ENCODE data around the gene NEURL3.

NEURL3 gene

GRCh38 chr2:96536445-96537065 is 31.4 kb upstream of the NEURL3 start, which contains the start of gene ARID5A:
TSS of gene ARID5A (plus strand) at chr2:96536752. CDS start at chr2:96536827, 75 bp downstream.
- peak; percentile 90 to 94 (median 94) for DNase-seq
- 1% methylated on average over 46 of the region's 69 CpGs for WGBS (ENCODE audit: insufficient coverage)
- H3K9me3 ChIP-seq (ENCODE audit: control extremely low read depth in 1 of 5, control insufficient read depth in 4 of 5, insufficient read depth in 2 of 5, low read depth in 1 of 5, low read length in 4 of 5) = no peaks in the 10 kb centered on the region
- ChIA-PET POLR2A (interaction anchor here (0.8 to 4.8 kb wide), 4 partner anchors 8 to 30 kb away, joined by 3 to 88 read pairs (median 38); no protein-coding TSS in a partner anchor), CTCF (interaction anchor here (20.2 to 22.8 kb wide), 2 partner anchors 3 to 11 kb away, joined by 429 read pairs; partner anchors contain the start of gene ARID5A)
- H3K27ac ChIP-seq (ENCODE audit: insufficient read depth in 1 of 2, low read depth in 1 of 2, low read length in 2 of 2, poor library complexity in 1 of 2, severe bottlenecking in 2 of 2) = peak within 1 kb of the TSS; percentile 74 to 89
- H3K27me3 ChIP-seq (replicated peaks in 2 of 5; ENCODE audit: control insufficient read depth in 4 of 5, insufficient read depth in 5 of 5, low read length in 4 of 5) = no peaks in the 10 kb centered on the region
- peaks cover 0 to 10% (median 4%) of the 10 kb centered on the region in 4 experiments for H3K36me3 ChIP-seq (ENCODE audit: control insufficient read depth in 4 of 4, insufficient read depth in 4 of 4, low read length in 3 of 4)
- H3K4me1 ChIP-seq (ENCODE audit: control extremely low read depth in 1 of 4, control insufficient read depth in 4 of 4, insufficient read depth in 4 of 4, low read length in 3 of 4) = peaks cover 11 to 78% (median 71%) of the 10 kb centered on the region in 4 experiments
- H3K4me3 ChIP-seq (ENCODE audit: control insufficient read depth in 1 of 7, extremely low read depth in 1 of 7, insufficient read depth in 4 of 7, low read depth in 2 of 7, low read length in 6 of 7) = peak within 1 kb of the TSS; percentile 62 to 85 (median 67)

GRCh38 chr2:96535331-96535730 is 30.2 kb upstream of the NEURL3 start:
- Histone ChIP-seq H3K9me3 (ENCODE audit: control extremely low read depth in 1 of 5, control insufficient read depth in 4 of 5, insufficient read depth in 2 of 5, low read depth in 1 of 5, low read length in 4 of 5) (no peaks in the 10 kb centered on the region), H3K27ac (ENCODE audit: insufficient read depth in 1 of 2, low read depth in 1 of 2, low read length in 2 of 2, poor library complexity in 1 of 2, severe bottlenecking in 2 of 2) (no peak overlapping the region), H3K36me3 (ENCODE audit: control insufficient read depth in 4 of 4, insufficient read depth in 4 of 4, low read length in 3 of 4) (peaks cover 0 to 7% (median 2%) of the 10 kb centered on the region in 4 experiments), H3K4me1 (ENCODE audit: control extremely low read depth in 1 of 4, control insufficient read depth in 4 of 4, insufficient read depth in 4 of 4, low read length in 3 of 4) (peaks cover 14 to 90% (median 83%) of the 10 kb centered on the region in 4 experiments), H3K27me3 (replicated peaks in 2 of 5; ENCODE audit: control insufficient read depth in 4 of 5, insufficient read depth in 5 of 5, low read length in 4 of 5) (no peaks in the 10 kb centered on the region), H3K4me3 (ENCODE audit: control insufficient read depth in 1 of 7, extremely low read depth in 1 of 7, insufficient read depth in 4 of 7, low read depth in 2 of 7, low read length in 6 of 7) (no peak overlapping the region)
- no CpG with 5 or more reads among the region's 4 CpGs for WGBS (ENCODE audit: insufficient coverage)
- ChIA-PET CTCF (interaction anchor here (20.2 kb wide), 1 partner anchor 12 kb away, joined by 429 read pairs; the partner anchor contains the start of gene ARID5A), POLR2A (no interaction called here)
- no peak for DNase-seq

- CTCF ChIA-PET = interaction anchor here (1.5 to 20.2 kb wide), 2 partner anchors 9 to 13 kb away, joined by 4 to 429 read pairs; partner anchors contain the start of gene ARID5A
- peaks cover 0 to 4% (median 2%) of the 10 kb centered on the region in 4 experiments for H3K36me3 ChIP-seq (ENCODE audit: control insufficient read depth in 4 of 4, insufficient read depth in 4 of 4, low read length in 3 of 4)
- H3K27me3 ChIP-seq (replicated peaks in 2 of 5; ENCODE audit: control insufficient read depth in 4 of 5, insufficient read depth in 5 of 5, low read length in 4 of 5) = no peaks in the 10 kb centered on the region
- H3K9me3 ChIP-seq (ENCODE audit: control extremely low read depth in 1 of 5, control insufficient read depth in 4 of 5, insufficient read depth in 2 of 5, low read depth in 1 of 5, low read length in 4 of 5) = no peaks in the 10 kb centered on the region
- no peak overlapping the region for H3K27ac ChIP-seq (ENCODE audit: insufficient read depth in 1 of 2, low read depth in 1 of 2, low read length in 2 of 2, poor library complexity in 1 of 2, severe bottlenecking in 2 of 2)
- 61% methylated on average over 4 of the region's 5 CpGs for WGBS (ENCODE audit: insufficient coverage)
- POLR2A ChIA-PET = no interaction called here
- H3K4me3 ChIP-seq (ENCODE audit: control insufficient read depth in 1 of 7, extremely low read depth in 1 of 7, insufficient read depth in 4 of 7, low read depth in 2 of 7, low read length in 6 of 7) = no peak overlapping the region
- DNase-seq = no peak
- peaks cover 14 to 91% (median 86%) of the 10 kb centered on the region in 4 experiments for H3K4me1 ChIP-seq (ENCODE audit: control extremely low read depth in 1 of 4, control insufficient read depth in 4 of 4, insufficient read depth in 4 of 4, low read length in 3 of 4)
Observed at GRCh38 chr2:96534701-96535181, 29.6 kb upstream of the NEURL3 start.

DNA sequence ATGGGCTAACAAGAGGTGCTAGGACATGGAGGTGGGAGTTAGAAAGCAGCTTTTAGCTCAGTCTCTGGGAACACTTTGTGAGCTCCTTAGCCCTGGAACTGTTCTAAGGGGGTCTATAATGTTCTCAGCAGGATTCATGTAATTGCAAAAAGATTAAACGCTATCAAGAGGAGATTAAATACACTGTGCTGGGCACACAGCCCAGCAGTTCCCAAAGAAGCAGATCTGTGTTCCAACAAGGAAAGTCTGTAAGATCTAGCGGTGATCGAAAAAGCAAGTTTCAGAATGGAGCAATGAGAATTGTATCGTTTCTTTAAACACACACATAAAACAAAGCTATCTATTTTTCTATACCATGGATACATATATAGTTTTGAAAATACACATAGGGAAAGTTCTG is 29.0 kb upstream of the NEURL3 start:
- ChIA-PET CTCF (interaction anchor here (1.3 to 20.2 kb wide), 4 partner anchors 8 to 25 kb away, joined by 4 to 429 read pairs (median 4); partner anchors contain the start of gene ARID5A), POLR2A (no interaction called here)
- H3K36me3 ChIP-seq (ENCODE audit: control insufficient read depth in 4 of 4, insufficient read depth in 4 of 4, low read length in 3 of 4) = peaks cover 0 to 2% (median under 1%) of the 10 kb centered on the region in 4 experiments
- no peaks in the 10 kb centered on the region for H3K27me3 ChIP-seq (replicated peaks in 2 of 5; ENCODE audit: control insufficient read depth in 4 of 5, insufficient read depth in 5 of 5, low read length in 4 of 5)
- H3K4me1 ChIP-seq (ENCODE audit: control extremely low read depth in 1 of 4, control insufficient read depth in 4 of 4, insufficient read depth in 4 of 4, low read length in 3 of 4) = peaks cover 14 to 91% (median 86%) of the 10 kb centered on the region in 4 experiments
- 100% methylated on average over 3 of the region's 4 CpGs for WGBS (ENCODE audit: insufficient coverage)
- H3K9me3 ChIP-seq (ENCODE audit: control extremely low read depth in 1 of 5, control insufficient read depth in 4 of 5, insufficient read depth in 2 of 5, low read depth in 1 of 5, low read length in 4 of 5) = no peaks in the 10 kb centered on the region
- H3K27ac ChIP-seq (ENCODE audit: insufficient read depth in 1 of 2, low read depth in 1 of 2, low read length in 2 of 2, poor library complexity in 1 of 2, severe bottlenecking in 2 of 2) = no peak overlapping the region
- DNase-seq = no peak
- no peak overlapping the region for H3K4me3 ChIP-seq (ENCODE audit: control insufficient read depth in 1 of 7, extremely low read depth in 1 of 7, insufficient read depth in 4 of 7, low read depth in 2 of 7, low read length in 6 of 7)

DNA sequence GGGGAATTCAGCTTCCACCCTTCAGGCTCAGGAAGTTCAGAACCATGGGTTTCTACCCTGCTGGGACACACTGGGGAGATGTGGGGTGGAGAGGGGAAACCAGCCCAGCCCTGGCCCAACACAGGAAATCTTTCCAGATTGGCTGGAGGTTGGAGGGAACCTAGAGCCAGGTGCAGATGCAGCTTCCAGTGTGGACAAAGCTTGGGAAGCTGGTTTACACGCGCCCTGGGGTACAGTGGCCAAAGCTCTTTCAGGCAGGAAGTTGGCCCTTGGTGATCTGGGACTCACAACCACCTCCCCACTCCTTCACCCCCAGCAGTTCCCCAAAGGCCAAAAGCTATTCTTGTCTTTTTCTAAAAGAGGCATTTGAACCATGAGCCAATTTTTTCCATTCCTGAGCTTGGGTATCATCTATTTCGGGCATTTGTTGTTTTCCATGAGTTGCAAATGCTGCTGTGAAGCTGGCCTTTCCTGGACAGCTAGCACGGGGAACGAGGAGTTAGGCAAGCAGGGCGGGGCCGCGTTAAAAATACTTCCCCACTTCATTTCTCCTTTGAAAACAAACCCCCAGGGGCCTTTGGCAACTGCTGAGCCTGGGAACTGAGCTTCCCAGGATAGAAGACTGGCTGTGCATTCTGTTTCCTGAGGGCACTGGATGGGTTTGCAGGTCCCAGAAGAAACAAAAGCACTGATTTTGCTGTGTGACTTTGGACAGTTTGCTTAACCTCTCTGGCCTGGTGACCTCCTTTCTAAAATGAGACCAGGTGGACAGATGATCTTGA is 28.3 kb upstream of the NEURL3 start:
- Histone ChIP-seq H3K27me3 (replicated peaks in 2 of 5; ENCODE audit: control insufficient read depth in 4 of 5, insufficient read depth in 5 of 5, low read length in 4 of 5) (no peaks in the 10 kb centered on the region), H3K4me1 (ENCODE audit: control extremely low read depth in 1 of 4, control insufficient read depth in 4 of 4, insufficient read depth in 4 of 4, low read length in 3 of 4) (peaks cover 17 to 91% (median 86%) of the 10 kb centered on the region in 4 experiments), H3K27ac (ENCODE audit: insufficient read depth in 1 of 2, low read depth in 1 of 2, low read length in 2 of 2, poor library complexity in 1 of 2, severe bottlenecking in 2 of 2) (no peak overlapping the region), H3K36me3 (ENCODE audit: control insufficient read depth in 4 of 4, insufficient read depth in 4 of 4, low read length in 3 of 4) (no peaks in the 10 kb centered on the region), H3K9me3 (ENCODE audit: control extremely low read depth in 1 of 5, control insufficient read depth in 4 of 5, insufficient read depth in 2 of 5, low read depth in 1 of 5, low read length in 4 of 5) (no peaks in the 10 kb centered on the region), H3K4me3 (ENCODE audit: control insufficient read depth in 1 of 7, extremely low read depth in 1 of 7, insufficient read depth in 4 of 7, low read depth in 2 of 7, low read length in 6 of 7) (peak overlapping the region in 3 of 7 experiments; percentile 16 to 50 (median 19))
- CTCF ChIA-PET = interaction anchor here (1.3 to 20.2 kb wide), 4 partner anchors 8 to 25 kb away, joined by 4 to 429 read pairs (median 4); partner anchors contain the start of gene ARID5A
- POLR2A ChIA-PET = interaction anchor here (0.9 kb wide), 1 partner anchor 20 kb away, joined by 3 read pairs; no protein-coding TSS in a partner anchor
- DNase-seq = peak in 1 of 3 donors; percentile 33
- 23% methylated on average over 3 of the region's 8 CpGs for WGBS (ENCODE audit: insufficient coverage)

GRCh38 chr2:96532641-96533291 is 27.6 kb upstream of the NEURL3 start:
- Histone ChIP-seq H3K9me3 (ENCODE audit: control extremely low read depth in 1 of 5, control insufficient read depth in 4 of 5, insufficient read depth in 2 of 5, low read depth in 1 of 5, low read length in 4 of 5) (no peaks in the 10 kb centered on the region), H3K36me3 (ENCODE audit: control insufficient read depth in 4 of 4, insufficient read depth in 4 of 4, low read length in 3 of 4) (no peaks in the 10 kb centered on the region), H3K4me3 (ENCODE audit: control insufficient read depth in 1 of 7, extremely low read depth in 1 of 7, insufficient read depth in 4 of 7, low read depth in 2 of 7, low read length in 6 of 7) (peak overlapping the region in 2 of 7 experiments; percentile 8 to 50), H3K27ac (ENCODE audit: insufficient read depth in 1 of 2, low read depth in 1 of 2, low read length in 2 of 2, poor library complexity in 1 of 2, severe bottlenecking in 2 of 2) (no peak overlapping the region), H3K27me3 (replicated peaks in 2 of 5; ENCODE audit: control insufficient read depth in 4 of 5, insufficient read depth in 5 of 5, low read length in 4 of 5) (no peaks in the 10 kb centered on the region), H3K4me1 (ENCODE audit: control extremely low read depth in 1 of 4, control insufficient read depth in 4 of 4, insufficient read depth in 4 of 4, low read length in 3 of 4) (peaks cover 18 to 91% (median 86%) of the 10 kb centered on the region in 4 experiments)
- 96% methylated on average over 4 of the region's 7 CpGs for WGBS (ENCODE audit: insufficient coverage)
- no peak for DNase-seq
- POLR2A ChIA-PET = interaction anchor here (0.9 to 1.1 kb wide), 2 partner anchors 10 to 21 kb away, joined by 3 to 4 read pairs; no protein-coding TSS in a partner anchor
- CTCF ChIA-PET = interaction anchor here (1.3 to 20.2 kb wide), 3 partner anchors 15 to 24 kb away, joined by 4 to 429 read pairs (median 5); partner anchors contain the start of gene ARID5A
